RWPE2 (cell line): ENCODE results near the gene DNLZ.

Experiments used
- ATAC-seq: fragments of 200-7000 bp; cut with Tn5 transposase; 3 replicates; pipeline ENCODE4 v1.9.1; 2021; ENCODE audit warnings: low read depth
- DNase-seq: peaks from one replicate; pipeline ENCODE4 v3.0.0-alpha.2; 2020; ENCODE audit warnings: low spot score
- H3K27ac ChIP-seq: fragments of 450-650 bp; 2 replicates; pipeline ENCODE4 v1.5.1; 2017; ENCODE audit warnings: mild to moderate bottlenecking; ENCODE audit not compliant: poor library complexity, severe bottlenecking
- H3K27me3 ChIP-seq: fragments of 250-450 bp; sonication (Bioruptor Pico); 2 replicates; pipeline ENCODE4 v1.5.1; 2021; ENCODE audit warnings: mild to moderate bottlenecking, moderate library complexity; ENCODE audit not compliant: insufficient read depth, poor library complexity, severe bottlenecking
- H3K36me3 ChIP-seq: fragments of 250-450 bp; sonication (Bioruptor Pico); 2 replicates; pipeline ENCODE4 v1.5.1; 2020; ENCODE audit warnings: low read depth, mild to moderate bottlenecking, moderate library complexity
- H3K4me1 ChIP-seq: fragments of 250-450 bp; sonication (Bioruptor Pico); 2 replicates; pipeline ENCODE4 v1.5.1; 2021; ENCODE audit warnings: mild to moderate bottlenecking, moderate library complexity; ENCODE audit not compliant: insufficient read depth, poor library complexity, severe bottlenecking
- H3K4me3 ChIP-seq: fragments of 250-450 bp; sonication (Bioruptor Pico); 2 replicates; pipeline ENCODE4 v1.5.1; 2021; ENCODE audit warnings: mild to moderate bottlenecking, moderate library complexity; ENCODE audit not compliant: severe bottlenecking
- H3K9me3 ChIP-seq: fragments of 250-450 bp; sonication (Bioruptor Pico); 2 replicates; pipeline ENCODE4 v1.5.1; 2021; ENCODE audit warnings: mild to moderate bottlenecking, moderate library complexity; ENCODE audit not compliant: severe bottlenecking
- CTCF ChIP-seq: fragments of 450-650 bp; IDR thresholded peaks from one replicate; pipeline ENCODE4 v1.5.1; 2017; ENCODE audit warnings: mild to moderate bottlenecking, moderate library complexity; ENCODE audit not compliant: poor library complexity, severe bottlenecking

Gene DNLZ

GRCh38 chr9:136318776-136319241 lies 44.7 kb downstream of the DNLZ start:
- no peak for DNase-seq
- Histone ChIP-seq H3K27ac (no peak overlapping the region), H3K27me3 (no peaks in the 10 kb centered on the region), H3K4me3 (no peak overlapping the region), H3K36me3 (no peaks in the 10 kb centered on the region), H3K4me1 (peaks cover 3% of the 10 kb centered on the region), H3K9me3 (peaks cover 5% of the 10 kb centered on the region)
- TF ChIP-seq CTCF, result no peak
- ATAC-seq, result no peak

GRCh38 chr9:136318111-136318775 lies 45.3 kb downstream of the DNLZ start:
- H3K27me3 ChIP-seq, result no peaks in the 10 kb centered on the region

GRCh38 chr9:136317695-136318094 lies 45.8 kb downstream of the DNLZ start:
- Histone ChIP-seq H3K27ac (no peak overlapping the region), H3K27me3 (no peaks in the 10 kb centered on the region), H3K4me1 (no peaks in the 10 kb centered on the region), H3K4me3 (no peak overlapping the region), H3K9me3 (peaks cover 5% of the 10 kb centered on the region), H3K36me3 (no peaks in the 10 kb centered on the region)
- no peak for ATAC-seq
- TF ChIP-seq CTCF, result no peak
- DNase-seq, result no peak

More at GRCh38 chr9:136318111-136318775, 45.3 kb downstream of the DNLZ start:
- no peak for TF ChIP-seq CTCF
- no peak overlapping the region for H3K4me3 ChIP-seq
- H3K36me3 ChIP-seq, result no peaks in the 10 kb centered on the region
- H3K4me1 ChIP-seq, result no peaks in the 10 kb centered on the region
- no peak overlapping the region for H3K27ac ChIP-seq
- ATAC-seq (no peak), DNase-seq (no peak)
- H3K9me3 ChIP-seq, result peaks cover 5% of the 10 kb centered on the region

- no peaks in the 10 kb centered on the region for H3K4me1 ChIP-seq
Measured at GRCh38 chr9:136316896-136317676, 46.5 kb downstream of the DNLZ start.

More at GRCh38 chr9:136316896-136317676, 46.5 kb downstream of the DNLZ start:
- Histone ChIP-seq H3K27ac (no peak overlapping the region), H3K27me3 (no peaks in the 10 kb centered on the region), H3K9me3 (peaks cover 5% of the 10 kb centered on the region), H3K36me3 (no peaks in the 10 kb centered on the region), H3K4me3 (no peak overlapping the region)
- ATAC-seq (no peak), DNase-seq (no peak)
- no peak for TF ChIP-seq CTCF
